ENCODE data around the gene GATAD2A.

DNA sequence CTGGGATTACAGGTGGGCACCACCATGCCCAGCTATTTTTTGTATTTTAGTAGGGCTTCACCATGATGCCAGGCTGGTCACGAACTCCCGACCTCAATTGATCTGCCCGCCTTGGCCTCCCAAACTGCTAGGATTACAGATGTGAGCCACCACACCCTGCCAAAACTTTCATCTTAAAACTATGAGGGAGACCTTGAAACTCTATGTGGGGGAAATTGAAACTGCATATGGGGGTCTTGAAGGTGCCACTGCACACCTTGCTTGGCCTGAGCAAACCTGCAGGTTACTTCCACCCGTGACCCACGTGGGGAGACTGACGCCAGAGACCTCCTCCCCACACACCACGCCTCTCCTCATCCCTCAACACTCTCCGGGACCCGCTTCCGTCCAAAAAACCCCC is 148.2 kb downstream of the GATAD2A start:
- TF ChIP-seq, protein P1, sequence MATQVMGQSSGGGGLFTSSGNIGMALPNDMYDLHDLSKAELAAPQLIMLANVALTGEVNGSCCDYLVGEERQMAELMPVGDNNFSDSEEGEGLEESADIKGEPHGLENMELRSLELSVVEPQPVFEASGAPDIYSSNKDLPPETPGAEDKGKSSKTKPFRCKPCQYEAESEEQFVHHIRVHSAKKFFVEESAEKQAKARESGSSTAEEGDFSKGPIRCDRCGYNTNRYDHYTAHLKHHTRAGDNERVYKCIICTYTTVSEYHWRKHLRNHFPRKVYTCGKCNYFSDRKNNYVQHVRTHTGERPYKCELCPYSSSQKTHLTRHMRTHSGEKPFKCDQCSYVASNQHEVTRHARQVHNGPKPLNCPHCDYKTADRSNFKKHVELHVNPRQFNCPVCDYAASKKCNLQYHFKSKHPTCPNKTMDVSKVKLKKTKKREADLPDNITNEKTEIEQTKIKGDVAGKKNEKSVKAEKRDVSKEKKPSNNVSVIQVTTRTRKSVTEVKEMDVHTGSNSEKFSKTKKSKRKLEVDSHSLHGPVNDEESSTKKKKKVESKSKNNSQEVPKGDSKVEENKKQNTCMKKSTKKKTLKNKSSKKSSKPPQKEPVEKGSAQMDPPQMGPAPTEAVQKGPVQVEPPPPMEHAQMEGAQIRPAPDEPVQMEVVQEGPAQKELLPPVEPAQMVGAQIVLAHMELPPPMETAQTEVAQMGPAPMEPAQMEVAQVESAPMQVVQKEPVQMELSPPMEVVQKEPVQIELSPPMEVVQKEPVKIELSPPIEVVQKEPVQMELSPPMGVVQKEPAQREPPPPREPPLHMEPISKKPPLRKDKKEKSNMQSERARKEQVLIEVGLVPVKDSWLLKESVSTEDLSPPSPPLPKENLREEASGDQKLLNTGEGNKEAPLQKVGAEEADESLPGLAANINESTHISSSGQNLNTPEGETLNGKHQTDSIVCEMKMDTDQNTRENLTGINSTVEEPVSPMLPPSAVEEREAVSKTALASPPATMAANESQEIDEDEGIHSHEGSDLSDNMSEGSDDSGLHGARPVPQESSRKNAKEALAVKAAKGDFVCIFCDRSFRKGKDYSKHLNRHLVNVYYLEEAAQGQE (IDR thresholded peaks at IDR 0.05; ENCODE audit: insufficient read depth in 1 of 2, low read depth in 2 of 2, low read length in 2 of 2): no peak
- TF ChIP-seq POLR2AphosphoS5 (IDR thresholded peaks at IDR 0.05; ENCODE audit: low read depth, low read length) (no peak), SIN3A (IDR thresholded peaks at IDR 0.05; ENCODE audit: borderline replicate concordance, insufficient read depth, low read length) (no peak)
